GM12875 (cell line): ENCODE results near the gene HPX.
A peak's percentile ranks its signal among the peaks of the same experiment; 100 is the strongest.

ENCODE experiments used
- H3K4me3 ChIP-seq: one replicate; pipeline ENCODE4 v1.5.1; 2011; ENCODE audit warnings: low read depth, low read length, control low read depth
- TF ChIP-seq, protein P1 (sequence below): IDR thresholded peaks from 2 replicates; pipeline ENCODE4 v1.5.1; 2011; ENCODE audit warnings: low read depth, mild to moderate bottlenecking, control low read depth, inconsistent platforms, low read length, moderate library complexity, borderline replicate concordance; ENCODE audit not compliant: insufficient read depth

HPX gene

DNA sequence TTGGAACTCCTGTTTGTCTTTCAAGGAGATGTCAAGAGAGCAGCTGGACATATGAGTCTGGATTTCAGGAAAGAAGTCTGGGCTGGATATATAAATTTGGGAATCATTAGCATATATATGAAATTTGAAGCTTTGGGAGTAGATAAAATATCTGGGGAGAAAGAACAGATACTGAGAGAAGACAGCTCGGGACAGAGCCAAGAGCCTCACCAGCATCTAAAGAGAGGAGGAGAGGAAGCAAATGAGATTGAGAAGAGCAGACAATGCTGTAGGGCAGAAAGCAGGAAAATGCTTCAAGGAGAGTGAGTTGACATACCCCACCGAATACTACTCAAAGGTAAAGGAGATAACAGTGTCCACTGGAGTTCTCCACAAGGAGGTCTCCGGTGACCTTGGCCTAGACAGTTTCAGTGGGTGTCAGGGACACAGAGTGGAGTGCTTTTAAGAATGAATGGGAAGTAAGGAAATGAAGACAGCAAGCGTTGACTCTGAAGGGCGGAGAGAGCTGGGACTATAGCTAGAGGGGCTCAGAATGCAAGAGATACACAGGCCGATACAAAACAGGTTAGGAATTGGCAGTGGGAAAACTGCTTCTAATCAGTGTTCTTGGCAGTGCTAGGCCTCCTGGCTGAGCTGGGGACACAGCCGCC lies 22.8 kb downstream of the HPX start:
- TF ChIP-seq, protein P1, sequence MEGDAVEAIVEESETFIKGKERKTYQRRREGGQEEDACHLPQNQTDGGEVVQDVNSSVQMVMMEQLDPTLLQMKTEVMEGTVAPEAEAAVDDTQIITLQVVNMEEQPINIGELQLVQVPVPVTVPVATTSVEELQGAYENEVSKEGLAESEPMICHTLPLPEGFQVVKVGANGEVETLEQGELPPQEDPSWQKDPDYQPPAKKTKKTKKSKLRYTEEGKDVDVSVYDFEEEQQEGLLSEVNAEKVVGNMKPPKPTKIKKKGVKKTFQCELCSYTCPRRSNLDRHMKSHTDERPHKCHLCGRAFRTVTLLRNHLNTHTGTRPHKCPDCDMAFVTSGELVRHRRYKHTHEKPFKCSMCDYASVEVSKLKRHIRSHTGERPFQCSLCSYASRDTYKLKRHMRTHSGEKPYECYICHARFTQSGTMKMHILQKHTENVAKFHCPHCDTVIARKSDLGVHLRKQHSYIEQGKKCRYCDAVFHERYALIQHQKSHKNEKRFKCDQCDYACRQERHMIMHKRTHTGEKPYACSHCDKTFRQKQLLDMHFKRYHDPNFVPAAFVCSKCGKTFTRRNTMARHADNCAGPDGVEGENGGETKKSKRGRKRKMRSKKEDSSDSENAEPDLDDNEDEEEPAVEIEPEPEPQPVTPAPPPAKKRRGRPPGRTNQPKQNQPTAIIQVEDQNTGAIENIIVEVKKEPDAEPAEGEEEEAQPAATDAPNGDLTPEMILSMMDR: no peak
- peak overlapping the region; percentile 65 for H3K4me3 ChIP-seq

- TF ChIP-seq, protein P1: no peak
Measured at GRCh38 chr11:6415797-6416196, 25.0 kb downstream of the HPX start.

DNA sequence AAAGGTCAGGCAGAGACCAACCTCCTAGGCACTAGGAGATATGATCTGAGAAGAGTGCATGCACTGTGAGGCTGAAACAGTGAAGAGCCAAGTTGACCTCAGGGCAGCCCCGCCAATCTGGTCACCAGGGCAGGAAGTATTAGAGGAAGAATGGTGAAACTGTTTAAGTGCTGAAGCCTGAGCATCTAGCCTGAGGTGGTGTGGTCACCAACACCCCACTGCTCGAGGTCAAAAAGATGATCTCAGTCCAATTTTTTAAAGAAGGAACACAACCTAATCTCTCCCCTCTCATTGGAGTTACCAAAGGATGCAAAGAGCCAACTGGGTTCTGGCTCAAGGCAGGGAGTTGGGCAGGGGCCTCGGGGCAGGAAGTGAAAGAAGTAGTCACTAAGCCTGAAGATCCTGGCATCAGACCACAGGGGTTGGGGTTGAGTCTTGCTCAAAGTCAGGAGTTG lies 25.9 kb downstream of the HPX start:
- TF ChIP-seq, protein P1: no peak
- no peak overlapping the region for H3K4me3 ChIP-seq

More at GRCh38 chr11:6415797-6416196, 25.0 kb downstream of the HPX start:
- H3K4me3 ChIP-seq: no peak overlapping the region

DNA sequence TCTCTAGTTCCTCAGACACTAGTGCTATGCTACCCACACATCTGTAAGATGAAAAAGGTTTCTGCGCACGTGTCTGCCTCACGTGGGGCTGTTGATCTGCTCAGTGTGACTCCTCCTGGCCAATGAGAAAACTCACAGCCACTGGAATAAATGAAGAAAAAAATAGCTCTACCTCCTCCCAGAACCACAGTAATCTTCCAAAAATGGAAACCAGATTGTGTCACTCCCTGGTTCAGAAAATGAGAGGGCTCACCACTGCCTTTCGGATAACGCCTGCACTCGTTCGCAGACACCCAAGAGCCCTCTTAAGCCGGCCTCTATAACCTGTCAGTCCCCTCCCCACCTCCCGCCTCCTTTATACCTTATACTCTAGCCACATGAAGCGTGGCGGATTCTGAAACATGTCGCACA lies 27.0 kb downstream of the HPX start:
- H3K4me3 ChIP-seq: no peak overlapping the region
- TF ChIP-seq, protein P1: no peak

- no peak overlapping the region for H3K4me3 ChIP-seq
- TF ChIP-seq, protein P1: no peak
Measured at GRCh38 chr11:6411594-6412031, 29.2 kb downstream of the HPX start.

GRCh38 chr11:6410695-6411430 lies 29.9 kb downstream of the HPX start:
- TF ChIP-seq, protein P1: no peak
- no peak overlapping the region for H3K4me3 ChIP-seq

DNA sequence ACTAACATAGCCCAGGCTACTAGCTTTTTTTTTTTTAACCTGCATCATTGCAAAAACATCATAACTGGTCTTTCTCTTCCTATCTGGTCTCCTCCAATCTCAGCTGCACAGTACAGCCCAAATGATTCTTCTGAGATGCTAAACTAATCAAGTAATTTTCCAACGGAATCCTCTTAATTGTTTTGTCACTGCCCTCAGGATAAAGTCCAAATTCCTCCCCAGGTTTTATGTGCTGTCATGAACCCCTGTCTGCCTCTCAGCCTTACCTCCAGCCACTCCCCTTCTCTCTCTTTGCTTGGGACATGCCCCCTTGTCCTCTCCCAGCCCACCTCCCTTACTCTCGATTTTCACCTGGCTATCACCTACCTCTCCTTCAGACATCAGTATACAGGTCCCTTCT lies 34.4 kb downstream of the HPX start:
- TF ChIP-seq, protein P1: no peak
- no peak overlapping the region for H3K4me3 ChIP-seq
